BJ (cell line): Measurements from ENCODE around the gene ASAP2. TPM values are rescaled to one million over a fixed set of nuclear protein-coding genes. Genes with fewer than 3 reads are reported as not detected.

Source experiments
- CTCF ChIA-PET: fragments of 350-600 bp; formaldehyde crosslinking; extraction: SDS; loops from one replicate; lab custom pipeline; 2021; ENCODE audit warnings: antibody characterized with exemption, inconsistent platforms; lab: Yijun Ruan, JAX
- POLR2A ChIA-PET: fragments of 300-600 bp; sonication (Branson Sonifier 250); formaldehyde crosslinking; extraction: SDS; loops from one replicate; lab custom pipeline; 2021; ENCODE audit warnings: antibody characterized with exemption; lab: Charles Lee
- DNase-seq: peaks from one replicate; pipeline ENCODE4 v3.0.0-alpha.2; 2011; ENCODE audit warnings: low read depth
- H3K27me3 ChIP-seq: 2 replicates; pipeline ENCODE4 v1.6.0; 2011; ENCODE audit warnings: low read length; ENCODE audit not compliant: control insufficient read depth, insufficient read depth
- H3K36me3 ChIP-seq: 2 replicates; pipeline ENCODE4 v1.5.1; 2011; ENCODE audit warnings: low read length; ENCODE audit not compliant: control insufficient read depth, insufficient read depth
- H3K4me3 ChIP-seq: 2 replicates; pipeline ENCODE4 v1.5.1; 2011; ENCODE audit warnings: low read depth, mild to moderate bottlenecking, control low read depth, low read length
- polyA plus RNA-seq: library from polyadenylated mRNA; depleted of rRNA; stranded (reverse); fragments of >200 nt; gene quantifications from 2 replicates; pipeline ENCODE4 v1.2.3, GENCODE V29; 2011
- TF ChIP-seq, protein P1 (sequence below): IDR thresholded peaks from 2 replicates; pipeline ENCODE4 v1.5.1; 2011; ENCODE audit warnings: low read depth, mild to moderate bottlenecking, control low read depth, inconsistent platforms, low read length, moderate library complexity; ENCODE audit not compliant: insufficient read depth

Gene ASAP2
- polyA plus RNA-seq, 1 experiment: 14.1 TPM

DNA sequence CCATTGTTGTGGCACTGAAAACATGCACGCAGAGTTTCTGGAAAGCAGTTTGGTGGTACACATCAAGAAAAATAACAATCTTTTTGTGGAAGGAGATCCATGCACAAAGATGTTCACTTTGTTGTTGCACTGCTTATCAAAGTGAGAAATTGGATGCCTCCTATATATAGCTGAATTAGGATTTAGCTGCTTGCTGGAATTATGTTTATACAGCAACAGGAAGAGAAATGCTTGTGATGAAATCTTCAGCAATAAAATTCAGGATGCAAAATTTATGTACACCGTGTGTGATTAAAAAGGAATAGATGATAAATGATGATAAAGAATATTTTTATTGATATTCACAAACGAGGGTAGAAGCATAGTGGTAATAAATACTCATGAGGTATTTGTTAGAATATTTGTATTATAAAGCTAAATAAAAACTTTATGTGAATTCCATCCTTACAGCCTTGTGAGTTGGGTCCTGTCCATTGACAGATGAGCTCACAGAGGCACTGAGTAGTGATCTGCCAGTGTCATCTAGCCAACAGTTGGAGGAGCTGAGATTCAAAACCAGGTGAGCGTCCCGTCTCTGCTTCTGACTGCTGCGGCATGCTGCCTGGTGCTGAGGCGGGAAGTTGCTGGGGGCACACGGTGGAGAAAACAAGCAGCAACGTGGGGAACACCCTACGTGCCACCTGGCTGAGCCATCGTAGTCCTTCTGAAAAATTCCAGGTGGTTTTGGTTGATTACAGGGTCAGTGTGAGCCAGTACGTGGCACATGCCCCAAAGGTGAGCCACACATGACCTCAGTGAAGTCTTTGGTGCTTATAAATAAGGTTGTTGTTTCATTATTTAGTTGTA lies 80.2 kb downstream of the ASAP2 start:
- CTCF ChIA-PET: interaction anchor here (0.9 to 2.7 kb wide), 7 partner anchors 11 to 144 kb away, joined by 3 to 11 read pairs (median 4); partner anchors contain the start of gene ASAP2
- Histone ChIP-seq H3K27me3 (no peaks in the 10 kb centered on the region), H3K36me3 (0 out of 2 replicates have a peak, but pooled peaks cover 1% of the 10 kb centered on the region), H3K4me3 (no peak overlapping the region)
- TF ChIP-seq, protein P1, sequence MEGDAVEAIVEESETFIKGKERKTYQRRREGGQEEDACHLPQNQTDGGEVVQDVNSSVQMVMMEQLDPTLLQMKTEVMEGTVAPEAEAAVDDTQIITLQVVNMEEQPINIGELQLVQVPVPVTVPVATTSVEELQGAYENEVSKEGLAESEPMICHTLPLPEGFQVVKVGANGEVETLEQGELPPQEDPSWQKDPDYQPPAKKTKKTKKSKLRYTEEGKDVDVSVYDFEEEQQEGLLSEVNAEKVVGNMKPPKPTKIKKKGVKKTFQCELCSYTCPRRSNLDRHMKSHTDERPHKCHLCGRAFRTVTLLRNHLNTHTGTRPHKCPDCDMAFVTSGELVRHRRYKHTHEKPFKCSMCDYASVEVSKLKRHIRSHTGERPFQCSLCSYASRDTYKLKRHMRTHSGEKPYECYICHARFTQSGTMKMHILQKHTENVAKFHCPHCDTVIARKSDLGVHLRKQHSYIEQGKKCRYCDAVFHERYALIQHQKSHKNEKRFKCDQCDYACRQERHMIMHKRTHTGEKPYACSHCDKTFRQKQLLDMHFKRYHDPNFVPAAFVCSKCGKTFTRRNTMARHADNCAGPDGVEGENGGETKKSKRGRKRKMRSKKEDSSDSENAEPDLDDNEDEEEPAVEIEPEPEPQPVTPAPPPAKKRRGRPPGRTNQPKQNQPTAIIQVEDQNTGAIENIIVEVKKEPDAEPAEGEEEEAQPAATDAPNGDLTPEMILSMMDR: no peak
- DNase-seq: peak; percentile 49
- POLR2A ChIA-PET: interaction anchor here (0.5 kb wide), 1 partner anchor 679 kb away, joined by 4 read pairs; no protein-coding TSS in a partner anchor

- Histone ChIP-seq H3K4me3 (no peak overlapping the region), H3K27me3 (no peaks in the 10 kb centered on the region), H3K36me3 (0 out of 2 replicates have a peak, but pooled peaks cover 1% of the 10 kb centered on the region)
- TF ChIP-seq, protein P1: 0 out of 2 replicates have a peak, but pooled peaks have one; percentile 20
- DNase-seq: peak; percentile 97
- ChIA-PET POLR2A (interaction anchor here (0.9 kb wide), 1 partner anchor 51 kb away, joined by 3 read pairs; no protein-coding TSS in a partner anchor), CTCF (interaction anchor here (0.6 to 2.7 kb wide), 6 partner anchors 12 to 145 kb away, joined by 3 to 11 read pairs (median 6); no protein-coding TSS in a partner anchor)
These were observed 80.9 kb downstream of the ASAP2 start for GRCh38 chr2:9287400-9288045.

- ChIA-PET POLR2A (interaction anchor here (0.9 kb wide), 1 partner anchor 50 kb away, joined by 3 read pairs; no protein-coding TSS in a partner anchor), CTCF (interaction anchor here (0.5 to 2.7 kb wide), 3 partner anchors 19 to 412 kb away, joined by 3 to 11 read pairs (median 5); no protein-coding TSS in a partner anchor)
- TF ChIP-seq, protein P1: no peak
- peak; percentile 68 for DNase-seq
- Histone ChIP-seq H3K4me3 (no peak overlapping the region), H3K36me3 (0 out of 2 replicates have a peak, but pooled peaks cover 1% of the 10 kb centered on the region), H3K27me3 (no peaks in the 10 kb centered on the region)
These were observed 81.6 kb downstream of the ASAP2 start for GRCh38 chr2:9288233-9288632.

DNA sequence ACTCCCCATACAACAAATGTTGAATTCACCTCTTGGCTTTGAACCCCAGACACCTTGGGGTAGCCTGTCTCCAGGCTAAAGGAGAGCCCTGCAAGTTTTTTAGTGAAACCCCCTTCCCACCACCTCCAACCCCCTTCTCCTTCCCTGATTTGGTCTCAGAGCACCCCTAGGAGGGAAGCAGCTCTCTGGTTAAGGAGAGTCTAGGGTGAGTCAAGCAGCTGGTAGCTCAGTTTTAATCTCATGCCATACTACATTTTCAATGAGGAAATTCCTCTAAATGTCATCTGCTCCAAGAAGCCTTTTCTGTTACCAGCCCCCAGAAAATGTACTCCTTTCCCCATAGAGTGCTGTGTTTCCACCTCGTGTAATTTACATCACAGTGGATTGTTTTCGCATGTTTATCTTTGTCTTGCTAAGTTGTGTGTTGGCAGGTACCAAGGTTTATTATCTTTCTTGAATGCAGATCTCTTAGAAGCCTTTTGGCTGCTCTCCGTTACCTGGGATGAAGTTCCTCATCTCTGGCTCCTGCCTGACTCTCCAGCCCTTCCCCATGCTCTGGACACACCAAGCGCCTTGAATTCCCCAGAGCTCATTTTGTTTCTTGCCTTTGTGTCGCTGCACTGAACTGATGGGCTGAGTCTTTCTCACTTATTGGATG lies 82.2 kb downstream of the ASAP2 start:
- 0 out of 2 replicates have a peak, but pooled peaks cover 1% of the 10 kb centered on the region for H3K36me3 ChIP-seq
- ChIA-PET POLR2A (interaction anchor here (0.9 kb wide), 1 partner anchor 49 kb away, joined by 3 read pairs; no protein-coding TSS in a partner anchor), CTCF (interaction anchor here (0.5 to 2.7 kb wide), 4 partner anchors 18 to 799 kb away, joined by 3 to 11 read pairs (median 4); no protein-coding TSS in a partner anchor)
- H3K27me3 ChIP-seq: no peaks in the 10 kb centered on the region
- TF ChIP-seq, protein P1: no peak
- H3K4me3 ChIP-seq: no peak overlapping the region
- no peak for DNase-seq
